MG63 (cell line): ENCODE measurements around the gene STEAP1B. TPM values are rescaled to one million over a fixed set of nuclear protein-coding genes. Genes with fewer than 3 reads are reported as not detected.
A peak's percentile ranks its signal among the peaks of the same experiment; 100 is the strongest.
"Not testable (repeated sequence)": the region's sequence is repeated elsewhere in the genome, so short reads cannot be mapped to it uniquely, and the experiment has no call there.

Experiments used
- DNase-seq: peaks from one replicate; pipeline ENCODE4 v3.0.0-alpha.2; 2020
- H3K27me3 ChIP-seq: fragments of 250-450 bp; sonication (Bioruptor Pico); 2 replicates; pipeline ENCODE4 v1.5.1; 2020; ENCODE audit warnings: mild to moderate bottlenecking, moderate library complexity
- H3K36me3 ChIP-seq: fragments of 250-450 bp; sonication (Bioruptor Pico); 2 replicates; pipeline ENCODE4 v1.5.1; 2020; ENCODE audit warnings: mild to moderate bottlenecking, moderate library complexity
- H3K4me3 ChIP-seq: fragments of 250-450 bp; sonication (Bioruptor Pico); 2 replicates; pipeline ENCODE4 v1.5.1; 2020; ENCODE audit warnings: mild to moderate bottlenecking, moderate library complexity
- H3K9me3 ChIP-seq: fragments of 250-450 bp; sonication (Bioruptor Pico); 2 replicates; pipeline ENCODE4 v1.5.1; 2020; ENCODE audit warnings: mild to moderate bottlenecking, moderate library complexity
- total RNA-seq: library from RNA; depleted of rRNA; stranded (reverse); fragments of >200 nt; shearing (Covaris generic); gene quantifications from 2 replicates; pipeline ENCODE4 v1.2.3, GENCODE V29; 2014; ENCODE audit warnings: low replicate concordance; rRNA removed

The STEAP1B gene
- total RNA-seq = 18.2 and 18.7 TPM in 2 replicates

GRCh38 chr7:22499888-22500689, at the start of gene STEAP1B:
Gene STEAP1B, minus strand, starts transcription at chr7:22500188. Its CDS starts 5,333 bp downstream, at chr7:22494855.
- peak within 1 kb of the TSS; percentile 53 for H3K4me3 ChIP-seq
- not testable (repeated sequence) for H3K27me3 ChIP-seq, H3K9me3 ChIP-seq, H3K36me3 ChIP-seq
- DNase-seq = peak; percentile 89

GRCh38 chr7:22549051-22549450, 49.1 kb upstream of the STEAP1B start:
- Histone ChIP-seq H3K27me3 (peaks cover 2% of the 10 kb centered on the region; the same call in 1 of the 2 replicates), H3K4me3 (no peak overlapping the region), H3K36me3 (no peaks in the 10 kb centered on the region), H3K9me3 (no peaks in the 10 kb centered on the region)
- no peak for DNase-seq

GRCh38 chr7:22548313-22548712, 48.3 kb upstream of the STEAP1B start:
- DNase-seq = no peak
- peaks cover 2% of the 10 kb centered on the region; the same call in 1 of the 2 replicates for H3K27me3 ChIP-seq
- H3K9me3 ChIP-seq = no peaks in the 10 kb centered on the region

GRCh38 chr7:22546769-22547168, 46.8 kb upstream of the STEAP1B start:
- Histone ChIP-seq H3K4me3 (no peak overlapping the region), H3K9me3 (no peaks in the 10 kb centered on the region), H3K36me3 (no peaks in the 10 kb centered on the region), H3K27me3 (peaks cover 2% of the 10 kb centered on the region; the same call in 1 of the 2 replicates)
- no peak for DNase-seq

More at GRCh38 chr7:22548313-22548712, 48.3 kb upstream of the STEAP1B start:
- no peaks in the 10 kb centered on the region for H3K36me3 ChIP-seq
- no peak overlapping the region for H3K4me3 ChIP-seq

- no peak overlapping the region for H3K4me3 ChIP-seq
- H3K9me3 ChIP-seq = no peaks in the 10 kb centered on the region
- peaks cover 2% of the 10 kb centered on the region; the same call in 1 of the 2 replicates for H3K27me3 ChIP-seq
- H3K36me3 ChIP-seq = no peaks in the 10 kb centered on the region
- DNase-seq = no peak
Measured at GRCh38 chr7:22545529-22545928, 45.5 kb upstream of the STEAP1B start.

- Histone ChIP-seq H3K9me3 (no peaks in the 10 kb centered on the region), H3K4me3 (no peak overlapping the region), H3K36me3 (no peaks in the 10 kb centered on the region), H3K27me3 (peaks cover 2% of the 10 kb centered on the region; the same call in 1 of the 2 replicates)
- DNase-seq = no peak
Measured at GRCh38 chr7:22544245-22544644, 44.3 kb upstream of the STEAP1B start.

GRCh38 chr7:22543169-22543568, 43.2 kb upstream of the STEAP1B start:
- peaks cover 2% of the 10 kb centered on the region; the same call in 1 of the 2 replicates for H3K27me3 ChIP-seq
- H3K36me3 ChIP-seq = no peaks in the 10 kb centered on the region
- no peak for DNase-seq
- no peak overlapping the region for H3K4me3 ChIP-seq
- H3K9me3 ChIP-seq = no peaks in the 10 kb centered on the region

GRCh38 chr7:22542669-22543068, 42.7 kb upstream of the STEAP1B start:
- no peaks in the 10 kb centered on the region for H3K9me3 ChIP-seq
- H3K36me3 ChIP-seq = no peaks in the 10 kb centered on the region
- H3K27me3 ChIP-seq = no peaks in the 10 kb centered on the region
- no peak for DNase-seq
- no peak overlapping the region for H3K4me3 ChIP-seq

GRCh38 chr7:22542254-22542653, 42.3 kb upstream of the STEAP1B start:
- Histone ChIP-seq H3K4me3 (no peak overlapping the region), H3K27me3 (no peaks in the 10 kb centered on the region), H3K9me3 (no peaks in the 10 kb centered on the region), H3K36me3 (no peaks in the 10 kb centered on the region)
- DNase-seq = no peak

GRCh38 chr7:22541789-22542188, 41.8 kb upstream of the STEAP1B start:
- Histone ChIP-seq H3K36me3 (no peaks in the 10 kb centered on the region), H3K27me3 (no peaks in the 10 kb centered on the region), H3K9me3 (no peaks in the 10 kb centered on the region), H3K4me3 (no peak overlapping the region)
- DNase-seq = no peak

GRCh38 chr7:22528537-22528936, 28.5 kb upstream of the STEAP1B start:
- not testable (repeated sequence) for H3K4me3 ChIP-seq, DNase-seq, H3K9me3 ChIP-seq, H3K27me3 ChIP-seq, H3K36me3 ChIP-seq

GRCh38 chr7:22524353-22524947, 24.5 kb upstream of the STEAP1B start:
- H3K36me3 ChIP-seq, H3K27me3 ChIP-seq, H3K4me3 ChIP-seq, H3K9me3 ChIP-seq, DNase-seq: not testable (repeated sequence)

GRCh38 chr7:22523478-22524352, 23.7 kb upstream of the STEAP1B start:
- H3K4me3 ChIP-seq, H3K27me3 ChIP-seq, H3K9me3 ChIP-seq, H3K36me3 ChIP-seq: not testable (repeated sequence)
- DNase-seq = peak; percentile 45

- not testable (repeated sequence) for H3K27me3 ChIP-seq, H3K4me3 ChIP-seq, DNase-seq, H3K36me3 ChIP-seq, H3K9me3 ChIP-seq
Measured at GRCh38 chr7:22519560-22519959, 19.6 kb upstream of the STEAP1B start.

- H3K27me3 ChIP-seq, H3K9me3 ChIP-seq, DNase-seq, H3K4me3 ChIP-seq, H3K36me3 ChIP-seq: not testable (repeated sequence)
Measured at GRCh38 chr7:22516950-22517349, 17.0 kb upstream of the STEAP1B start.

GRCh38 chr7:22514963-22515362, 15.0 kb upstream of the STEAP1B start:
- not testable (repeated sequence) for H3K36me3 ChIP-seq, DNase-seq, H3K9me3 ChIP-seq, H3K4me3 ChIP-seq, H3K27me3 ChIP-seq

- not testable (repeated sequence) for H3K27me3 ChIP-seq, DNase-seq, H3K36me3 ChIP-seq, H3K4me3 ChIP-seq, H3K9me3 ChIP-seq
Measured at GRCh38 chr7:22507320-22507719, 7.3 kb upstream of the STEAP1B start.
